ENCODE data around the gene DNMBP. TPM values are rescaled to one million over a fixed set of nuclear protein-coding genes. Genes with fewer than 3 reads are reported as not detected.

The DNMBP gene
- total and polyA plus RNA-seq, 2 of the 4 experiments (the other 2 are of a cell fraction): 10.9 to 13.6 TPM

- Histone ChIP-seq H3K56ac (ENCODE audit: extremely low read depth, insufficient read depth, low read length) (no peak overlapping the region), H3K27ac (ENCODE audit: insufficient read depth, low read length) (no peak overlapping the region), H3K4me3 (ENCODE audit: insufficient read depth, low read depth, low read length) (no peak overlapping the region), H2AK9ac (replicated peaks; ENCODE audit: low read depth, low read length, poor library complexity) (no peak overlapping the region), H4K91ac (ENCODE audit: insufficient read depth, low read depth, low read length) (no peak overlapping the region), H3K23ac (ENCODE audit: low read depth, low read length) (no peak overlapping the region), H3K27me3 (ENCODE audit: control insufficient read depth, insufficient read depth, low read length) (no peaks in the 10 kb centered on the region), H4K20me1 (ENCODE audit: insufficient read depth, low read length) (peaks cover 26% of the 10 kb centered on the region; the same call in 1 of the 2 replicates), H2BK20ac (ENCODE audit: low read depth, low read length) (no peak overlapping the region), H3K18ac (ENCODE audit: low read depth, low read length) (no peak overlapping the region), H3K79me1 (ENCODE audit: low read depth in 1 of 2, low read length in 2 of 2) (peaks cover 22 to 62% of the 10 kb centered on the region in 2 experiments), H4K8ac (ENCODE audit: low read depth in 2 of 2, low read length in 2 of 2) (no peak overlapping the region), H3K36me3 (ENCODE audit: control insufficient read depth, insufficient read depth, low read length) (no peaks in the 10 kb centered on the region), H2BK5ac (ENCODE audit: low read depth, low read length, poor library complexity, severe bottlenecking) (no peak overlapping the region), H2AK5ac (ENCODE audit: low read depth, low read length) (peak overlapping the region; percentile 59; the same call in 1 of the 2 replicates), H3K9ac (ENCODE audit: low read depth, low read length) (no peak overlapping the region), H2BK15ac (ENCODE audit: low read depth, low read length) (no peak overlapping the region), H3K4me2 (ENCODE audit: low read depth, low read length) (no peak overlapping the region), H3K4ac (ENCODE audit: low read depth, low read length) (no peak overlapping the region), H3K14ac (replicated peaks; ENCODE audit: low read depth, low read length) (0 out of 2 replicates have a peak overlapping the region, but pooled peaks have one; percentile 46), H3K9me1 (ENCODE audit: insufficient read depth, low read length) (peaks cover 13% of the 10 kb centered on the region), H3K4me1 (ENCODE audit: control insufficient read depth, insufficient read depth, low read length) (peaks cover 4% of the 10 kb centered on the region), H4K5ac (ENCODE audit: low read depth, low read length) (no peak overlapping the region), H2BK120ac (ENCODE audit: low read depth, low read length) (no peak overlapping the region), H2AFZ (replicated peaks; ENCODE audit: low read length, poor library complexity) (no peak overlapping the region), H3K9me3 (ENCODE audit: control insufficient read depth, insufficient read depth, low read length) (no peaks in the 10 kb centered on the region)
- ChIA-PET POLR2A (ENCODE audit: unreplicated experiment) (no interaction called here), CTCF (no interaction called here)
- no CpG with 5 or more reads among the region's 3 CpGs for WGBS, 2 experiments (ENCODE audit: extremely low coverage in 2 of 2, insufficient read length in 1 of 2)
- DNase-seq (peak; percentile 72), ATAC-seq (ENCODE audit: low read depth) (peak; percentile 85)
- dilution Hi-C loops (cut with HindIII; ENCODE audit: low sequenced_read_pairs, unreplicated experiment) (no loop called here), in situ Hi-C loops (cut with MboI; ENCODE audit: low sequenced_read_pairs) (no loop called here), intact Hi-C loops (cut with micrococcal nuclease) (no loop called here)
- TF ChIP-seq CEBPB (IDR thresholded peaks at IDR 0.05; ENCODE audit: low read depth, low read length): no peak
- TF ChIP-seq FOS (IDR thresholded peaks at IDR 0.05; ENCODE audit: low read depth, low read length): peak; percentile 73
- no TSS peak for BruUV-seq (replicated peaks)
These were observed 71.2 kb downstream of the DNMBP start for GRCh38 chr10:99938563-99938962.
